Mucosa of descending colon (tissue), 3 donors: ENCODE measurements around the gene ADAM23. TPM values are rescaled to one million over a fixed set of nuclear protein-coding genes. Genes with fewer than 3 reads are reported as not detected.

Experiments
- ATAC-seq: fragments of 200-7000 bp; cut with Tn5 transposase; one replicate; pipeline ENCODE4 v1.9.1; 2020; ENCODE audit warnings: mild to moderate bottlenecking, moderate library complexity
- DNase-seq, 3 donors: peaks; one replicate each; pipeline ENCODE4 v3.0.0-alpha.2; 2020
- H3K36me3 ChIP-seq: fragments of 200-600 bp; one replicate; pipeline ENCODE4 v1.8.0; 2021; ENCODE audit warnings: low read depth, mild to moderate bottlenecking
- H3K4me1 ChIP-seq: fragments of 200-600 bp; one replicate; pipeline ENCODE4 v1.8.0; 2021; ENCODE audit warnings: low read depth, mild to moderate bottlenecking
- H3K4me3 ChIP-seq: fragments of 200-600 bp; one replicate; pipeline ENCODE4 v1.8.0; 2021; ENCODE audit warnings: mild to moderate bottlenecking
- H3K9me3 ChIP-seq: fragments of 200-600 bp; one replicate; pipeline ENCODE4 v1.8.0; 2021; ENCODE audit warnings: mild to moderate bottlenecking
- intact Hi-C, 2 donors: fragments of 100-400 bp; cut with DNase I in 1 of 2; cut with micrococcal nuclease in 1 of 2; formaldehyde crosslinking; loops; one replicate each; pipeline versions ENCODE4 v1.11.0 to v1.11.1; 2022; cut with DNase I, micrococcal nuclease
- total RNA-seq, 3 donors: library from RNA; stranded (reverse); fragmentation: NEBNext Ultra II Directional in 2 of 3; extraction: Animal tissue kit (Norgen Biotek cat#: 25700) in 2 of 3; gene quantifications; one replicate each; pipeline versions ENCODE4 v1.2.1 to v1.2.4, GENCODE V29; 2021 to 2023
- TF ChIP-seq, protein P1 (sequence below): fragments of 200-600 bp; IDR thresholded peaks from one replicate; pipeline ENCODE4 v1.8.0; 2022; ENCODE audit warnings: antibody characterized with exemption, mild to moderate bottlenecking
- donor health status: DM: no; HTN: no; CAD: no; lungs with moderate emphysema.
- donor health status: DM: no; HTN: no; CAD: no.
- donor health status: DM: no; HTN: yes; CAD: no.

The ADAM23 gene
- total RNA-seq, 3 donors from 2014 or later: 1.2 to 2.7 (median 1.4) TPM

DNA sequence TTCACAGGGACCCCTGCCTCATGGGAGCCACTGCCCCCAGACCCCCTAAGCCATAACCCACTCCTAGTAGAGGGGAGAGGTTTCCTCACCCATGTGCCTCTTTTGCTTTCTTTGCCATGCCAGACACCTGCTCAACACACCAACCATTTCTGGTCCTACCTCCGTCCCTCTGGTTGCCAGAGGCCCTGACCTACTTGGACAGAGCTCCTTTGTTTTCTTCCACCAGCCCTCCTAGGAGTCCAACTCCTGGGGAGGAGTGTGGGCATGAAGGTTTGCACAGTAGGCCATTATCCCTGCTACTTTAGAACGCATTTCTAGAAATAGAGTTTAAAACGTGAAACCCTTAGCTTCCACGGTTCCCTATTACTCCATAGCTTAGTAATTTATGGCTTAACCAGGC lies 122.3 kb downstream of the ADAM23 start:
- no peak overlapping the region for H3K4me3 ChIP-seq
- DNase-seq (no peak), ATAC-seq (no peak)
- no peaks in the 10 kb centered on the region for H3K36me3 ChIP-seq
- TF ChIP-seq, protein P1, sequence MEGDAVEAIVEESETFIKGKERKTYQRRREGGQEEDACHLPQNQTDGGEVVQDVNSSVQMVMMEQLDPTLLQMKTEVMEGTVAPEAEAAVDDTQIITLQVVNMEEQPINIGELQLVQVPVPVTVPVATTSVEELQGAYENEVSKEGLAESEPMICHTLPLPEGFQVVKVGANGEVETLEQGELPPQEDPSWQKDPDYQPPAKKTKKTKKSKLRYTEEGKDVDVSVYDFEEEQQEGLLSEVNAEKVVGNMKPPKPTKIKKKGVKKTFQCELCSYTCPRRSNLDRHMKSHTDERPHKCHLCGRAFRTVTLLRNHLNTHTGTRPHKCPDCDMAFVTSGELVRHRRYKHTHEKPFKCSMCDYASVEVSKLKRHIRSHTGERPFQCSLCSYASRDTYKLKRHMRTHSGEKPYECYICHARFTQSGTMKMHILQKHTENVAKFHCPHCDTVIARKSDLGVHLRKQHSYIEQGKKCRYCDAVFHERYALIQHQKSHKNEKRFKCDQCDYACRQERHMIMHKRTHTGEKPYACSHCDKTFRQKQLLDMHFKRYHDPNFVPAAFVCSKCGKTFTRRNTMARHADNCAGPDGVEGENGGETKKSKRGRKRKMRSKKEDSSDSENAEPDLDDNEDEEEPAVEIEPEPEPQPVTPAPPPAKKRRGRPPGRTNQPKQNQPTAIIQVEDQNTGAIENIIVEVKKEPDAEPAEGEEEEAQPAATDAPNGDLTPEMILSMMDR: no peak
- intact Hi-C loops: no loop called here
- no peaks in the 10 kb centered on the region for H3K4me1 ChIP-seq
- no peaks in the 10 kb centered on the region for H3K9me3 ChIP-seq

DNA sequence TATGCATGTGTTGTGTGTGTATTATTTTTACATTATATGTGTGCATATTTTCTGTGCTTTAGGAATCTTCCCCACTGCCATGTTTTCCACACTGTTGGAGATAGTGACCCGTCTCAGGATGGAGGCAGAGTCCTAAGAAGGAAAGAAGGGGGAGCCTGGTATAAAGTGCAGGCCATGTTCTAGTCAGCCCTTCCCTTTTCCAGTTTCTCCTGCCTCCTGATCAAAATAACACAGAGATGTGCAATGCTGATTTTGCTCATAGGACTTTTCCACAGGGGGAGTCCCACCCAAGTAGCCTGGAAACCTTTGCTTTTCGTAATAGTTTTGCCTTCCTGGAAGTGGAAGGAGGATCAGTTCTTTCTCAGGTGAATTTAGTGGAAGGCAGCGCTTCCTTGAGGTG lies 126.1 kb downstream of the ADAM23 start:
- H3K4me1 ChIP-seq: no peaks in the 10 kb centered on the region
- TF ChIP-seq, protein P1: no peak

DNA sequence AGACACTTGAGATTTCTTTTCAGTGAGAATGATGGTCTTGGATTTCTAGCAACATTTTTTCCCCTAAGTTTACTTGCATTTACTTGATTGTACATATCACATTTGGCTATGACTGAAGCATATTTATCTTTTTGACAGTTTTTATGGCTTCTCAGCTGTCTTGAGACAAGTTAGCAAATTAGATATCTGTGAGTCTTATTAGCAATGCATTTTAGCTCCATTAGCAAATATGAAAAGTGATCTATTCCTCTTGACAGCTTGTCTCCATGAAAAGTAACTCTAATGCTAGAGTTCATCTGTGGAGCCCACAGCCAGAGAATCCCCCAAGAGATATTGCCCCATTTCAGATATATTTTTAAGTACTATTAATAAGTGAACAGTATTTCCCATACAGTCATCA lies 126.9 kb downstream of the ADAM23 start:
- ATAC-seq: no peak
- H3K4me3 ChIP-seq: no peak overlapping the region
- no peaks in the 10 kb centered on the region for H3K4me1 ChIP-seq
- TF ChIP-seq, protein P1: no peak
- intact Hi-C loops: no loop called here
- no peaks in the 10 kb centered on the region for H3K9me3 ChIP-seq
- no peaks in the 10 kb centered on the region for H3K36me3 ChIP-seq
- DNase-seq: no peak

More for the DNA sequence above, 126.1 kb downstream of the ADAM23 start:
- Histone ChIP-seq H3K9me3 (no peaks in the 10 kb centered on the region), H3K36me3 (no peaks in the 10 kb centered on the region), H3K4me3 (no peak overlapping the region)
- DNase-seq (no peak), ATAC-seq (no peak)
- intact Hi-C loops: no loop called here

DNA sequence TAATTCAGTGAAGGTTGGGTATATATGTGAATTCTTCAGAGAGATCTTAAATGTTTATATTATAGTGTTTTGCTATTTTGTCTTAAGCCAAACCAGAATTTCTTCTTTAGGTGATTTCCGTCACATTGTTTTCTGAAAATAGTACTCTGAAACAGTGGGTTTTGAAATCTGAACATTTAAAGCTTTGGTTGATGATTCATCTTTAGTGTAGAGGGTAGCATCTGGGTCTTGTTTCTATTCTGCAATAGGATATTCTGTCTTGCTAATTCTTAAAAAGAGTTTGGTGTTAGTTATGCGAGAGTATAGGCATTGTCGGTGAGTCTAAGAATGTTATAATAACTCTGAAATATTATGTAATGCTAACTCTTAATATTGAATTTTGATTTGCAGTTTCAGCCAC lies 129.4 kb downstream of the ADAM23 start:
- DNase-seq: no peak
- H3K4me3 ChIP-seq: no peak overlapping the region
- no peak for ATAC-seq
- H3K36me3 ChIP-seq: no peaks in the 10 kb centered on the region
- intact Hi-C loops: no loop called here
- H3K4me1 ChIP-seq: no peaks in the 10 kb centered on the region
- no peaks in the 10 kb centered on the region for H3K9me3 ChIP-seq
- TF ChIP-seq, protein P1: no peak

DNA sequence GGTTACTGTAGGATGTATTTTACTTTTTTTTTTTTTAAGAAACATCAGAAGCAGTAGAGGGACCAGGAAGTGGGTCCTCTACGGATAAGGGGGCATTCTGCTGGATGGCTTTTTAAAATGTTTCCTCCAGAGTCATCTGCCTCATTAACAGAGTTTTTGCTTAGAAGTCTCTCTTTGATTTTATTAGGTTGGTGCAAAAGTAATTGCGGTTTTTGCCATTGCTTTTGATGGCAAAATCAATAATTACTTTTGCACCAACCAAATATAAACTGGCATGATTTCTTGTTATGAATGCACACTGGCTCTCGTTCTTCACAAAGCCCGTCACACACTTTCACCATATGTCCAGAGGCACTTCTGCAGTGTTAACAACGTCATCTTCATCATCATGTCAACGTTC lies 130.5 kb downstream of the ADAM23 start:
- Histone ChIP-seq H3K36me3 (no peaks in the 10 kb centered on the region), H3K4me1 (no peaks in the 10 kb centered on the region), H3K4me3 (no peak overlapping the region), H3K9me3 (no peaks in the 10 kb centered on the region)
- ATAC-seq (no peak), DNase-seq (no peak)
- TF ChIP-seq, protein P1: no peak
- intact Hi-C loops: no loop called here
